ENCODE results near the gene IRF3.

IRF3 gene

GRCh38 chr19:49691243-49692146 lies 25.8 kb upstream of the IRF3 start:
- peak; percentile 68 to 79 for DNase-seq (ENCODE audit: low read depth in 2 of 2)
- TF ChIP-seq CTCF (IDR thresholded peaks at IDR 0.05; ENCODE audit: low read depth, low read length): no peak
- H3K4me3 ChIP-seq (replicated peaks in 1 of 2; ENCODE audit: low read depth in 2 of 2, low read length in 2 of 2): peak overlapping the region; percentile 47 to 53

DNA sequence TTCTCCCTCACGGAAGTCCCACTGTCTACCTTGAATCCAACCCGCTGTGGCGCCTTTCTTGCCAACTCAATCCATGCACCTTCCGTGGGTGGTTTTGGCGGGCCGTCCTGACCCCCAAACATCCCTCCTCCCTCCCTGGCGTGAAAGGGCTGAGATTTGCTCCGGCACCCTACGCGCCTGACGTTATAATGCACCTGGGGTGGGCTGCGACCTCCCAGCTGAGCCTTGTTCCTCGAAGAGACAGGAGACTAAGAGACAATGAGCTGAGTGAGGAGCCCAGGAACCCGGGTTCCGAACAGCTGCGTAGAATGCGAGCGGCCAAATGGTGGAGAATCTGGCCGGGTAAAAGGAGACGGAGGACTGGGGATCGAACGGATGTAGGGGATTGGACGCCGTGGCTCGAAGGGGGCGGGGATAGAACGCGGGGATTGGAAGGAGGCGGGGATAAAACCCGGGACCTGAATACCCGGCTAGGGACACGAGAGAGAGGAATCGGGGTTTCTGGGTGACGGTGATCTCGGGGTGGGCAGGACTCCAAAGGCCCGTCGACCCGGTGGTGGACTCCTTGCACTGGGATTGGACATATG lies 25.1 kb upstream of the IRF3 start, which contains the start of gene CPT1C:
Gene CPT1C, plus strand, starts transcription at position 461 of the 587 bp plus-strand sequence. CDS start 1,137 bp downstream, outside the sequence.
- DNase-seq (ENCODE audit: low read depth in 2 of 2): peak; percentile 69 to 78
- no peak for TF ChIP-seq CTCF (IDR thresholded peaks at IDR 0.05; ENCODE audit: low read depth, low read length)
- peak within 1 kb of the TSS; percentile 47 to 53 for H3K4me3 ChIP-seq (replicated peaks in 1 of 2; ENCODE audit: low read depth in 2 of 2, low read length in 2 of 2)

DNA sequence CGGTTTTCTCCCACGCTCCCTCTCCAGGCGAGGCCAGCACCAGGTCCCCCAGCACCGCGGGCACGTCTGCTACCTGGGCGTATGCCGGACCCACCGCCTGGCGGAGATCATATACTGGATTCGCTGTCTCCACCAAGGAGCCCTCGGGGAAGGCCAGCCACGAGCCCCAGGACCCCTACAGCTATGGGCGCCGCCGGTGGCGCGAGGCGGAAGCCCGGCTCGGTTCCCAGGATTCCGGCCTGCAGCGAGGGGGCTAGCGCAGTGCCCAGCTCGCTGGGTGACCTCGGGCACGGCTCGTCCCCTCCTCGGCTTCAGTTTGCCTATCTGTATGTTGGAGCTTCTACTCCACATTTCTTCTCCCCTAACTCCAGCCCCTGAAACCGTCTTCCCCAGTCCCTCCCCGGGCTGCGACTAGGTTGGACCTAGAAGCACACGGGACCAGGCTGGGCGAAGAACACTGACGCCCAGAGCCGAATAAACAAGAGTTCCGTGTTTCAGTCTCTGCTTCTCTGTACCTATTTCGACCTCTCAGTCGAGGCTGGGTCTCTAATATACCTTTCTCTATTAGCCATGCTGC lies 24.5 kb upstream of the IRF3 start:
- DNase-seq (ENCODE audit: low read depth in 2 of 2): no peak
- no peak for TF ChIP-seq CTCF (IDR thresholded peaks at IDR 0.05; ENCODE audit: low read depth, low read length)
- peak overlapping the region; percentile 47 to 53 for H3K4me3 ChIP-seq (replicated peaks in 1 of 2; ENCODE audit: low read depth in 2 of 2, low read length in 2 of 2)

DNA sequence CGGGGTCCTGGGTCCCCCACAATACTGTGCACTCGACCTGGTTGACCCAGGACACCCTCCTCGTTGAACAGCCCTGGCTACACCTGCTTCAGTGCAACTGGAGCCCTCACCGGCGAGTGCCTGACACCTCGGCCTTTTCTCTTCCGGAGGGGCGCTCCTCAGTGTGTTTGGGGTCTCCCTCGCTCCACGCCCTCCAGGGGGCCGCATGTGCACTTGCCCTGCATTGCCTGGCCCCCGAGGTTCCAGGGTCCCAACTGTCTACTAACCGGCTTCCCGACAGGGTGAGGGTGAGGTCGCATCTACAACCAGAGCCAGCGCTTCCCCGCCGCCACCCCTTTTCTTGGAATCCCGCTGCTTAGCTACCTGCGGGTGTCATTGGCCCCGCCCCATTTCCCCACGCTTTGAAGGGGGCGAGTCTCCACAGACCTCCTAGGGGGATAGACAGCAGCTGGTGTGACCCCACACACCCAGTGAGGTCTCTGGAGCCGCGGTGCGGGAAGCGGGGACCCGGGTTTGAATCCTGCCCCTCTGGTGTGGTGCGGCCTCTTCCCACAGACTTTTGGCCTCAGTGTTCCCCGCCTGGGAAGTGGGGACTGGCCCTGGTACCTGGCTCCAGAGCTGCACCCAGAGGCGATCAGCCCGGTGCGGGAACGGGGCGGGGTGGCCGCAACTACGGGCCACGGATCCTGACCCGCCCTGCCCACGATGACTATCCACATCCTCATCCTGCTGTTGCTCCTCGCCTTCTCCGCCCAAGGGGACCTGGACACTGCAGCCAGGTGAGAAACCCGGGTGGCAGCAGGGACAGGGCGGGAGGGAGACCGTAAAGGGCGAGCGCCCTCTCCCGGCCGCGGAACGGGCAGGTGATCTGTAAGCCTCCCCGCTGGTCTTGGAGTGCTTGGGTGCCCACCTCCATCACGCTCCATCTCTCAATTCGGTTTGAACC lies 23.7 kb upstream of the IRF3 start, which contains the start of gene ADM5:
Gene ADM5, plus strand, starts transcription at position 462 of the 946 bp plus-strand sequence. Its CDS starts 244 bp downstream, at position 706.
- peak within 1 kb of the TSS; percentile 47 to 53 for H3K4me3 ChIP-seq (replicated peaks in 1 of 2; ENCODE audit: low read depth in 2 of 2, low read length in 2 of 2)
- no peak for DNase-seq (ENCODE audit: low read depth in 2 of 2)
- TF ChIP-seq CTCF (IDR thresholded peaks at IDR 0.05; ENCODE audit: low read depth, low read length): peak; percentile 50

DNA sequence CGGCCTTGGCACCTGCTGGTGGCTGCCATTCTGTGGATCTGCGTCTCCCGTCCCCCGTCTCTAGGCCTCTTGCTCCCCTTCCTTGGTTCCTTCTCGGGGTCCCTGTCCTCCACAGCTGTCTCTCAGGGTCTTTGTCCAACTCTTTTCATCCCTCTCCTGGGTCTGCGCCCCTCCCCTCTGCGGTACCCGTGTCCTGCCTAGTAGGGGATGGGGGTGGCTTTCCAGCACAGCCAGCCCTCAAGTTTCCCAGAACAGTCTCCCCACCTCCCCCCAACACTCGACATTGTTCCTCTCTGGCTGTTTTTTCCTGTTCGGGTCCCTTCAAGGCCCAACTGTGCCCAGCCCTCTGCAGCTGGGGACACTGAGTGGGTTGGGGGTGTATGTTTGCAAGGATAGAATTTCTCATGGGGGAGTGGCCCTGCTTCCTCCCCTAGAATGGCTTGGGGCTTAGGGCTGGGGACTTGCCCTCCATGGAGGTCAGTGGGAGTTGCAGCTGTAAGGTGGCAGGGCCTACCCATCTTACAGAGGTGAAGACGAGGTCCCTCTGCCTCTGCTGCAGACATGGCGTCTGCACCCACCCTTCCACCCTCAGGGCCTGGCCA lies 23.0 kb upstream of the IRF3 start:
- H3K4me3 ChIP-seq (replicated peaks in 1 of 2; ENCODE audit: low read depth in 2 of 2, low read length in 2 of 2): no peak overlapping the region
- TF ChIP-seq CTCF (IDR thresholded peaks at IDR 0.05; ENCODE audit: low read depth, low read length): no peak
- DNase-seq (ENCODE audit: low read depth in 2 of 2): no peak
